Endodermal cell (in vitro differentiated cells): ENCODE data around the gene BMPER. TPM values are rescaled to one million over a fixed set of nuclear protein-coding genes. Genes with fewer than 3 reads are reported as not detected.

ENCODE experiments used
- DNase-seq: peaks from one replicate; pipeline ENCODE4 v3.0.0-alpha.2; 2017
- H3K27ac ChIP-seq: 2 replicates; pipeline ENCODE4 v1.5.1; 2013; ENCODE audit warnings: mild to moderate bottlenecking, low read depth, low read length, moderate library complexity
- H3K27me3 ChIP-seq: 2 replicates; pipeline ENCODE4 v1.6.1; 2013; ENCODE audit warnings: mild to moderate bottlenecking, low read length, moderate library complexity; ENCODE audit not compliant: insufficient read depth, control insufficient read depth, poor library complexity, severe bottlenecking
- H3K36me3 ChIP-seq: 2 replicates; pipeline ENCODE4 v1.7.0; 2013; ENCODE audit warnings: mild to moderate bottlenecking, low read length, moderate library complexity; ENCODE audit not compliant: control insufficient read depth, insufficient read depth
- H3K4me1 ChIP-seq: one replicate; pipeline ENCODE4 v1.7.0; 2013; ENCODE audit warnings: low read length; ENCODE audit not compliant: control insufficient read depth, insufficient read depth
- H3K4me3 ChIP-seq: 2 replicates; pipeline ENCODE4 v1.5.1; 2013; ENCODE audit warnings: mild to moderate bottlenecking, low read length, moderate library complexity
- H3K9ac ChIP-seq: 2 replicates; pipeline ENCODE4 v1.6.1; 2013; ENCODE audit warnings: mild to moderate bottlenecking, low read length, moderate library complexity; ENCODE audit not compliant: poor library complexity, severe bottlenecking; ENCODE audit errors: extremely low read depth
- H3K9me3 ChIP-seq: 2 replicates; pipeline ENCODE4 v1.6.1; 2013; ENCODE audit warnings: mild to moderate bottlenecking, low read length, moderate library complexity; ENCODE audit not compliant: control insufficient read depth
- H3K27ac Mint-ChIP-seq: 2 replicates; pipeline ENCODE4 v1.8.0; 2020; ENCODE audit warnings: mixed read lengths
- H3K27me3 Mint-ChIP-seq: 2 replicates; pipeline ENCODE4 v1.8.0; 2021; ENCODE audit warnings: mild to moderate bottlenecking, mixed read lengths; ENCODE audit not compliant: insufficient read depth
- H3K36me3 Mint-ChIP-seq: 2 replicates; pipeline ENCODE4 v1.8.0; 2020; ENCODE audit warnings: low read depth, mixed read lengths
- H3K4me1 Mint-ChIP-seq: 2 replicates; pipeline ENCODE4 v1.8.0; 2020; ENCODE audit warnings: mixed read lengths
- H3K4me3 Mint-ChIP-seq: 2 replicates; pipeline ENCODE4 v1.8.0; 2020; ENCODE audit warnings: mild to moderate bottlenecking, moderate library complexity, mixed read lengths
- H3K9me3 Mint-ChIP-seq: 2 replicates; pipeline ENCODE4 v1.8.0; 2020; ENCODE audit warnings: mild to moderate bottlenecking, mixed read lengths
- WGBS, 2 experiments: methylation state at CpG; one replicate each; pipeline versions ENCODE4 v1.1.5 to v1.1.7; 2013; ENCODE audit warnings: missing lambda C conversion rate in 2 of 2, mixed read lengths in 1 of 2; ENCODE audit not compliant: insufficient coverage in 1 of 2, insufficient read length in 1 of 2; 5-methylcytosine and 5-hydroxymethylcytosine counted together
- total RNA-seq, 2 donors: library from RNA; stranded (reverse); fragmentation: NEBNext Ultra II Directional in 1 of 2; extraction: Animal tissue kit (Norgen Biotek cat#: 25700) in 1 of 2; gene quantifications; 2 replicates in 1 of 2; 3 replicates in 1 of 2; pipeline ENCODE4 v1.2.1, GENCODE V29; 2021
- TF ChIP-seq, protein P1 (sequence below): fragments of 200-600 bp; sonication (generic); conservative IDR thresholded peaks from 2 replicates; pipeline ENCODE4 v1.5.0; 2021; ENCODE audit warnings: antibody characterized with exemption, mild to moderate bottlenecking

The BMPER gene
- total RNA-seq, 2 donors from 2014 or later: 71.2 to 72.2 TPM

DNA sequence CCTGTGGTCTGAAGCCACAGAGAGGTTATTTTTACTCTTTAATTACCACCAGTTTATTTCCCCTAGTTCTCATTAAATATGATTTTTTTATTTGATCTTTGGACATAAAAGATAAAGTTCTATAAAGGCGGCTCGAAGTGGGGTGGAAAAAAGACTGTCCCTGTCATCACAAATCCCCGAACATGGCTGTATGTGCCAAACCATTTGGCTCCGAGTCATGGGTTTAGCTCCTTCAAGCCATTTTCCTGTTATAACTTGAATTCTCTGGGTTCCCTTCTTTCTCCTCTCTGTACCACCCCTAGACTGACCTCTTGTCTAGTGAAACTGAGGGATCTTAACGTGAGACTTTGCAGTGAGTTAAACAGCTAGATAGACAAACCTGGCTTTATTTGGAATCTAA is 181.6 kb downstream of the BMPER start:
- TF ChIP-seq, protein P1, sequence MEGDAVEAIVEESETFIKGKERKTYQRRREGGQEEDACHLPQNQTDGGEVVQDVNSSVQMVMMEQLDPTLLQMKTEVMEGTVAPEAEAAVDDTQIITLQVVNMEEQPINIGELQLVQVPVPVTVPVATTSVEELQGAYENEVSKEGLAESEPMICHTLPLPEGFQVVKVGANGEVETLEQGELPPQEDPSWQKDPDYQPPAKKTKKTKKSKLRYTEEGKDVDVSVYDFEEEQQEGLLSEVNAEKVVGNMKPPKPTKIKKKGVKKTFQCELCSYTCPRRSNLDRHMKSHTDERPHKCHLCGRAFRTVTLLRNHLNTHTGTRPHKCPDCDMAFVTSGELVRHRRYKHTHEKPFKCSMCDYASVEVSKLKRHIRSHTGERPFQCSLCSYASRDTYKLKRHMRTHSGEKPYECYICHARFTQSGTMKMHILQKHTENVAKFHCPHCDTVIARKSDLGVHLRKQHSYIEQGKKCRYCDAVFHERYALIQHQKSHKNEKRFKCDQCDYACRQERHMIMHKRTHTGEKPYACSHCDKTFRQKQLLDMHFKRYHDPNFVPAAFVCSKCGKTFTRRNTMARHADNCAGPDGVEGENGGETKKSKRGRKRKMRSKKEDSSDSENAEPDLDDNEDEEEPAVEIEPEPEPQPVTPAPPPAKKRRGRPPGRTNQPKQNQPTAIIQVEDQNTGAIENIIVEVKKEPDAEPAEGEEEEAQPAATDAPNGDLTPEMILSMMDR: no peak
- 92 to 95% methylated on average over 5 of the region's 5 CpGs for WGBS, 2 experiments
- Mint-ChIP-seq H3K9me3 (peaks cover 5% of the 10 kb centered on the region), H3K27me3 (no peaks in the 10 kb centered on the region), H3K4me1 (no peaks in the 10 kb centered on the region), H3K36me3 (peaks cover 66% of the 10 kb centered on the region), H3K27ac (no peak overlapping the region), H3K4me3 (no peak overlapping the region)
- no peaks in the 10 kb centered on the region for H3K4me1 ChIP-seq
- H3K9me3 ChIP-seq: no peaks in the 10 kb centered on the region
- no peak overlapping the region for H3K9ac ChIP-seq
- no peak overlapping the region for H3K27ac ChIP-seq
- H3K4me3 ChIP-seq: no peak overlapping the region
- DNase-seq: no peak
- no peaks in the 10 kb centered on the region for H3K36me3 ChIP-seq
- H3K27me3 ChIP-seq: no peaks in the 10 kb centered on the region

DNA sequence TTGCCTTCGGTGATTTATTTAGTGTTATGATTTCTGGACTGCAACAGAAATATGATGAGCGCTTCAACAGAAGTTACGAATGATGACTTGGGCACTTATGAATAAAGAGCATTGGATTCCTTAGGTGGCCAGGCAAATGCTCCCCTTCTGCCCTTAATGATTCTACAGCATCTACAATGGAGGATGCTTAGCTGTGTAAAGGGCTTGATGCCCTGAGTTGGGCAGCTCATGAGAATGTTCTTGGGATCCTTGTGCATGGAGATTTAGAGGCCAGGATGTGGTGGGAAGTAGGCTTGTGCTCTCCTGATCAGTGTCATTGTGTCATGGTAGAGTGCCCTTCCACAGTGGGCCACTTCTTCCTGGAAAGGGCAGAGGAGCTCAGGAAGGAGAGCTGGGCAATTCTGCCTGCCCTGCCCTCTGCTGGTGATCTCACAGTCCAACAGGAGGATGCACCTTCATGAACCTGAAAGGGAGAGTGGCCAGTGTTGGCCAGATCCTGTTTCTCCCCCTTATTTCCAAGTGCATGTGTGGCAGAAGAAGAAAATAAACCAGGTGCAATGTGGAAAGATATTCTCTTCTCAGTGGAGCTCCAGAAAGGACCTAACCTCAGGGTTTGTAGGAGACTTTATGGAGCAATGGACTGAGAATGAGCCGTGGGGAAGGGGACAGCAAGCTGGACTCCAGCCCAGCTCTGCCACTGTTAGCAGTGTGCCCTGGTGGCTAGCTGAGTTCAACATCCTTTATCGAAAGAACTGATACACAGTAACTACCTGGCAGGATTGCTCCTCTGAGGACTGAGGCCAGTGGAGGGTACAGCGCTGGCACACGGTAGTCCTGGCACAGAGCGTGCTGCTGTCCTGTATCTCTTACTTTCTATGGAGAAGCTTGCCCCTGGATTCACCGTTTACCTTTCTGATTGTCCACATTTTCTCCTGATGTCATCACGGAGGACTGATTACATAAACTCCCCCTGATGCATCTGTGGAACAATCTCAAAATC is 182.9 kb downstream of the BMPER start:
- DNase-seq: peak; percentile 91
- Mint-ChIP-seq H3K9me3 (peaks cover 16% of the 10 kb centered on the region), H3K4me1 (no peaks in the 10 kb centered on the region), H3K27ac (no peak overlapping the region), H3K27me3 (no peaks in the 10 kb centered on the region), H3K36me3 (peaks cover 68% of the 10 kb centered on the region), H3K4me3 (no peak overlapping the region)
- TF ChIP-seq, protein P1: peak; percentile 91
- Histone ChIP-seq H3K9me3 (peaks cover 5% of the 10 kb centered on the region), H3K27me3 (no peaks in the 10 kb centered on the region), H3K4me1 (no peaks in the 10 kb centered on the region), H3K27ac (no peak overlapping the region), H3K9ac (no peak overlapping the region), H3K36me3 (no peaks in the 10 kb centered on the region), H3K4me3 (no peak overlapping the region)
- WGBS, 2 experiments: 91 to 95% methylated on average over 8 to 10 of the region's 10 CpGs

DNA sequence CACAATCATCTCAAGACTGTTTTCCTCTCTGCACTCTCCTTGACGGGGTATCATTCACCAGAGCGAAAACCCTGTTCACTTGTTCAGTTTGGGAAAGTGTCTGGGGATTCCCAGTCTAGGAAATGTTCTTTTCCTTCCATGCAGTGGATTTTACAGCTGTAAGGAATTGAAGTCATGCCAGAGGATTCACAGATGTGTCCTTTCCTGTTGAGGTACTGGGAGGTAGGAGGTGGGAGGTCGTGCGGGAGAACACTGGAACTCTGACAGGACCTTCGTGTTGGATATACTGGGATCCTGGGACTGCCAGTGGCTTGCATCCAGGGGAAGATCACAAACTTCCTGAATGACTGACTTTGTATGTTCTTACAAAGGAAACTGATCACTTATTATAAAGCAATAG is 185.5 kb downstream of the BMPER start:
- Mint-ChIP-seq H3K27ac (no peak overlapping the region), H3K4me1 (no peaks in the 10 kb centered on the region), H3K4me3 (no peak overlapping the region), H3K9me3 (peaks cover 19% of the 10 kb centered on the region), H3K36me3 (peaks cover 66% of the 10 kb centered on the region), H3K27me3 (no peaks in the 10 kb centered on the region)
- 87 to 100% methylated on average over 1 to 5 of the region's 5 CpGs for WGBS, 2 experiments
- no peak overlapping the region for H3K27ac ChIP-seq
- H3K36me3 ChIP-seq: no peaks in the 10 kb centered on the region
- no peak overlapping the region for H3K9ac ChIP-seq
- peaks cover 8% of the 10 kb centered on the region for H3K9me3 ChIP-seq
- H3K27me3 ChIP-seq: no peaks in the 10 kb centered on the region
- TF ChIP-seq, protein P1: no peak
- no peaks in the 10 kb centered on the region for H3K4me1 ChIP-seq
- no peak for DNase-seq
- H3K4me3 ChIP-seq: no peak overlapping the region
